A549 treated with CORT108297 at 1 μM for 4 hours (cell line): Measurements from ENCODE around the gene HAUS1. TPM values are rescaled to one million over a fixed set of nuclear protein-coding genes. Genes with fewer than 3 reads are reported as not detected.

Experiments used
- total RNA-seq: library from RNA; stranded (reverse); fragments of 200-300 nt; extraction: Qiagen RNA extraction; gene quantifications from 5 replicates; pipeline ENCODE4 v1.2.3, GENCODE V29; 2022

Gene HAUS1
- 32.0 to 47.5 TPM (median 34.2 TPM) in 5 replicates for total RNA-seq

GRCh38 chr18:46104128-46104911, at the start of gene HAUS1:
Gene HAUS1, plus strand, starts transcription at chr18:46104385. Its CDS starts 27 bp downstream, at chr18:46104412.

GRCh38 chr18:46071653-46072375, 32.4 kb upstream of the HAUS1 start, which contains the start of gene PSTPIP2:
Gene PSTPIP2, minus strand, starts transcription at chr18:46072260. Its CDS starts 72 bp downstream, at chr18:46072188.

GRCh38 chr18:46097801-46098615, 6.2 kb upstream of the HAUS1 start, which contains the start of gene ATP5F1A:
Gene ATP5F1A, minus strand, starts transcription at chr18:46098296. Its CDS starts 65 bp downstream, at chr18:46098231.

Other genes starting within 250 kb of the HAUS1 start
- 4.0 to 4.8 TPM (median 4.4 TPM) in 5 replicates for gene EPG5, start 137.1 kb upstream of the HAUS1 start, total RNA-seq
- gene PSTPIP2, start 32.1 kb upstream of the HAUS1 start, total RNA-seq = 0.22 to 0.44 TPM (median 0.27 TPM) in 5 replicates
- gene ATP5F1A, start 6.1 kb upstream of the HAUS1 start, total RNA-seq = 304 to 342 TPM (median 310 TPM) in 5 replicates